ENCODE measurements around the gene SFXN4. TPM values are rescaled to one million over a fixed set of nuclear protein-coding genes. Genes with fewer than 3 reads are reported as not detected.
A peak's percentile ranks its signal among the peaks of the same experiment; 100 is the strongest.
"Not testable (repeated sequence)": the region's sequence is repeated elsewhere in the genome, so short reads cannot be mapped to it uniquely, and the experiment has no call there.

SFXN4 gene
- polyA plus RNA-seq, 3 donors = 28.2 to 34.2 (median 31.9) TPM

GRCh38 chr10:119125942-119126341 is 39.6 kb downstream of the SFXN4 start:
- no peak for DNase-seq (ENCODE audit: extremely low read depth in 1 of 11, low read depth in 9 of 11, low spot score in 4 of 11)

- DNase-seq (ENCODE audit: extremely low read depth in 1 of 11, low read depth in 9 of 11, low spot score in 4 of 11) = no peak
Observed at GRCh38 chr10:119120875-119121274, 44.6 kb downstream of the SFXN4 start.

GRCh38 chr10:119120413-119120867 is 45.1 kb downstream of the SFXN4 start:
- DNase-seq (ENCODE audit: extremely low read depth in 1 of 11, low read depth in 9 of 11, low spot score in 4 of 11) = no peak

GRCh38 chr10:119119400-119119799 is 46.1 kb downstream of the SFXN4 start:
- DNase-seq (ENCODE audit: extremely low read depth in 1 of 11, low read depth in 9 of 11, low spot score in 4 of 11) = no peak

GRCh38 chr10:119118231-119118630 is 47.3 kb downstream of the SFXN4 start:
- no peak for DNase-seq (ENCODE audit: extremely low read depth in 1 of 11, low read depth in 9 of 11, low spot score in 4 of 11)

- DNase-seq (ENCODE audit: extremely low read depth in 1 of 11, low read depth in 9 of 11, low spot score in 4 of 11) = no peak
Observed at GRCh38 chr10:119116326-119116951, 49.1 kb downstream of the SFXN4 start.

GRCh38 chr10:119115926-119116325 is 49.6 kb downstream of the SFXN4 start:
- DNase-seq (ENCODE audit: extremely low read depth in 1 of 11, low read depth in 9 of 11, low spot score in 4 of 11) = no peak

- DNase-seq (ENCODE audit: extremely low read depth in 1 of 11, low read depth in 9 of 11, low spot score in 4 of 11) = no peak
Observed at GRCh38 chr10:119113751-119114732, 51.5 kb downstream of the SFXN4 start.

- no peak for DNase-seq (ENCODE audit: extremely low read depth in 1 of 11, low read depth in 9 of 11, low spot score in 4 of 11)
Observed at GRCh38 chr10:119112056-119112455, 53.5 kb downstream of the SFXN4 start.

GRCh38 chr10:119107771-119108170 is 57.7 kb downstream of the SFXN4 start:
- DNase-seq (ENCODE audit: extremely low read depth in 1 of 11, low read depth in 9 of 11, low spot score in 4 of 11) = not testable (repeated sequence)

- not testable (repeated sequence) for DNase-seq (ENCODE audit: extremely low read depth in 1 of 11, low read depth in 9 of 11, low spot score in 4 of 11)
Observed at GRCh38 chr10:119107106-119107505, 58.4 kb downstream of the SFXN4 start.

GRCh38 chr10:119105899-119106298 is 59.6 kb downstream of the SFXN4 start:
- DNase-seq (ENCODE audit: extremely low read depth in 1 of 11, low read depth in 9 of 11, low spot score in 4 of 11) = not testable (repeated sequence)

- DNase-seq (ENCODE audit: extremely low read depth in 1 of 11, low read depth in 9 of 11, low spot score in 4 of 11) = no peak
Observed at GRCh38 chr10:119105155-119105554, 60.4 kb downstream of the SFXN4 start.

- DNase-seq (ENCODE audit: extremely low read depth in 1 of 11, low read depth in 9 of 11, low spot score in 4 of 11) = peak in 6 of 11 donors; percentile 7 to 29 (median 16)
Observed at GRCh38 chr10:119104654-119105015, 60.9 kb downstream of the SFXN4 start.

- DNase-seq (ENCODE audit: extremely low read depth in 1 of 11, low read depth in 9 of 11, low spot score in 4 of 11) = peak; percentile 44 to 80 (median 67)
Observed at GRCh38 chr10:119103903-119104653, 61.4 kb downstream of the SFXN4 start, which contains the start of gene DENND10. Gene DENND10, plus strand, starts transcription at chr10:119104113. Its CDS starts 30 bp downstream, at chr10:119104143.

- DNase-seq (ENCODE audit: extremely low read depth in 1 of 11, low read depth in 9 of 11, low spot score in 4 of 11) = no peak
Observed at GRCh38 chr10:119103241-119103902, 62.1 kb downstream of the SFXN4 start.

GRCh38 chr10:119101366-119102098 is 64.0 kb downstream of the SFXN4 start:
- no peak for DNase-seq (ENCODE audit: extremely low read depth in 1 of 11, low read depth in 9 of 11, low spot score in 4 of 11)
